ENCODE measurements around the gene HGFAC.

HGFAC gene

DNA sequence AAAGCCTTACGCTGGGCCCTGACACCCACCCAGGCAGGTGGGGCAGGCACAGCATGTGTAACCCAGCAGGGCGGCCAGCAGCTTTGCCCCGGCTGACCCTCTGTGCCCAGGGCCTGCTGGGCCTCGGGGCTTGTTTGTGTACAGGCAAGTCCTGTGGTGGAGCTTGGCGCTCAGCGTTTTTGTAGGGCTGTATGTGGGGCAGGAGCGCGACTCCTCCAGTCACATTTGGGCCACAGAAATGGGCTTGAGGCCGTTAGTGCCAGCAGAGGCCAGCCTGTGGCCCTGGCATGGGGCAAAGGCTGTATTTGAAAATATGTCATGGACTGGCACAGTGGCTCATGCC is 14.7 kb upstream of the HGFAC start:
- DNase-seq: no peak

DNA sequence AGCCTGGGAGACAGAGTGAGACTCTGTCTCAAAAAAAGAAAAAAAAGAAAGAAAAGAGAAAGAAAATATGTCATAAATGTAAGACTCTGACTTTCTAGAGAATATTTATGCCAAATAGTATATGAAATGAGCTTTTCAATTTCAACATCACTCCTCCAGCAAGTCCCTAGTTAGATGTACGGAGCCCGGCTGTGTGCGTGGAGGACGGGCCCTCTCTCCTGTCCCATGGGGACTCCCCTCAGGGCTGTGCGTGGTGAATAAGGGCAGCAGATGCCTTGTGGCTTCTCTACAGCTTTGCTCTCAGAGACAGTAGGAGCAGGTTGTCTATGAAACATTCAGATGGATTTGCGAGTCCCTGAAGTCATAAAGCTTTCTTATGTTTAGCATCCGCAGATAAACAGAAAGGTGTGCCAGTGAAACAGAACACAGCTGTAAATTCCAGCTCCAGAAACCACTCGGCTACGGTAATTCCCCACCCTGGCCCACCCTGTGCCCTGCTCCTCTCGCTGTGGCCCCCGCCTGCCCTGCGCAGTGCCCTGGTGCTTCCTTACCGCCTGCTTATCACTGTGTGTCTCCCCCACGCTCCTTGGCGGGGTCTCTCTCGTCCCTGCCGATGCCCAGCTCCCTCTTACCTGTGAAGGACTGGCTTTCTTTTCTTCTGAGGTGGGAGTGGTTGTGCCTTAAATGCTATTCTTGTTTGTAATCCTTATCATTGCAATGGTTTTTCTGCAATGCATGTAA is 13.9 kb upstream of the HGFAC start:
- no peak for DNase-seq

DNA sequence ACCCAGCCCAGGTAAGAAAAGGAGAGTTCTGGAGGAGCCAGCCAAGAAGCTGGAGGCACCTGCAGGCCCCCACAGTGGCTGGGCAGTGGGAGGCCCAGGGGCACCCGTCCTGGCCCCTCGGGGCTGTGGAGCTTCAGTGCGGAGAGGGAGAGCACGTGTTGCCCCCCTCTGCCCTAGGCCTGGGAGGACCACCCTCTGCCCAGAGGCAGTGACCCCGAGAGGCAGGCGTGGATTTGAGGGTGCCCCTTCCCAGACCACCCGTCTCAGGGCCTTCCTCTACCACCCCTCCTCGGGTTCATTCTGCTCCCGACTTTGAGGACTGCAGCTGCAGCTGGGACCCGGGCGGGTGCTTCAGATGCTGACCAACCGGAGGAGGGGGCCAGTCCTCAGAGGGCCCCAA is 12.1 kb upstream of the HGFAC start:
- DNase-seq: no peak

DNA sequence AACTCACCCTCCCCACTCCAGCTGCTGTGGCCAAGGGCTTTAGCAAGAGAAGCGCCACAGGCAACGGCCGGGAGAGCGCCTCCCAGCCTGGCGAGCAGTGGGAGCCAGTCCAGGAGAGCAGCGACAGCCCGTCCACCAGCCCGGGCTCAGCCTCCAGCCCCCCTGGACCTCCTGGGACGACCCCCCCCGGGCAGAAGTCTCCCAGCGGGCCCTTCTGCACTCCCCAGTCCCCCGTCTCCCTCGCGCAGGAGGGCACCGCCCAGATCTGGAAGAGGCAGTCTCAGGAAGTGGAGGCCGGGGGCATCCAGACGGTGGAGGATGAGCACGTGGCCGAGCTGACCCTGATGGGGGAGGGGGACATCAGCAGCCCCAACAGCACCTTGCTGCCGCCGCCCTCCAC is 11.2 kb upstream of the HGFAC start:
- DNase-seq: no peak

DNA sequence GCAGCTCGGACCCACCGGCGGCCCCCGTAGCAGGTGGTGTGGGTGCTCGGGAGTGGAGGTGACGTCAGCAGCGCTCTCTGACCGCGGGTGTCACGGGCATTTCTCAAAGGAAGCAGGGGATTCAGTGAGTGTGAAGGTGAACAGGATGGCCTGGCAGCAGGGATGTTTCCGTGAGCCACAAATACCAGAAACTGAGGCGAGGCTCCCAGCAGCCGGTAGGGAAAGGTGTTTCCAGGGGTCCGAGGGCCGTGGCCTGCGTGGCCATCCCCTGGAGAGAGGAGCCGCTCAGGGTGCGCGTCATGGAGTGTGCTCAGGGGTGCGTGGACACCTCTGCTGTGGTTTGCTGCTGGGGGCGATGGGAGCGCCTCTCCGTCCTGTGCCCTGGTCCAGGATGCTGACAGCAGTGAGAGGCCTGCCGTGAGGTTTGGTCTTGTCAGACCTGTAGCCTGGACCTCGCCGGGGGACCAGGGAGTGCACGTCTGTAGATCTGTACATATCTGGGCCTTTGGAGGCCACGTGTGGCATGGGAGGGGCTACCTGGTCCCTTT is 10.2 kb upstream of the HGFAC start:
- DNase-seq: no peak

DNA sequence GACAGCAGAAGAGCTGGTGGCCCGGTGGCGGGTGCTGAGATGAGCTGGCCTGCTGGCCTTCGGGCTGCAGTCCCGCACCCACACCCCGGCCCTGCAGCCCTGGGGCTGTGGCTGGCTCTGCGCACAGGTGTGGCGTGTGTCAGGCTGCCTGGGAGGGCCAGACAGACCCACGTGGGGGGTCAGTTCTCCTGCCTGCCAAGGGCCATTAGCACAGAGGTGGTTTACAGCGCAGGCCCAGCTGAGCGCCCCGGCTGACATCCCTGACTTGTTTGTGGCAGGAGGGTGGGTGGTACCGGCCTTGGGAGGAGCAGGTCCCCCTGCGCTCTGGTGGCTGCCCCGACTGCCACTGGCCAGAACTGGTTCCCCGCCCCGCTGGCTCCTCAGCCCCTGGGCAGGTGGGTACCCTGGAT is 9.4 kb upstream of the HGFAC start:
- no peak for DNase-seq

DNA sequence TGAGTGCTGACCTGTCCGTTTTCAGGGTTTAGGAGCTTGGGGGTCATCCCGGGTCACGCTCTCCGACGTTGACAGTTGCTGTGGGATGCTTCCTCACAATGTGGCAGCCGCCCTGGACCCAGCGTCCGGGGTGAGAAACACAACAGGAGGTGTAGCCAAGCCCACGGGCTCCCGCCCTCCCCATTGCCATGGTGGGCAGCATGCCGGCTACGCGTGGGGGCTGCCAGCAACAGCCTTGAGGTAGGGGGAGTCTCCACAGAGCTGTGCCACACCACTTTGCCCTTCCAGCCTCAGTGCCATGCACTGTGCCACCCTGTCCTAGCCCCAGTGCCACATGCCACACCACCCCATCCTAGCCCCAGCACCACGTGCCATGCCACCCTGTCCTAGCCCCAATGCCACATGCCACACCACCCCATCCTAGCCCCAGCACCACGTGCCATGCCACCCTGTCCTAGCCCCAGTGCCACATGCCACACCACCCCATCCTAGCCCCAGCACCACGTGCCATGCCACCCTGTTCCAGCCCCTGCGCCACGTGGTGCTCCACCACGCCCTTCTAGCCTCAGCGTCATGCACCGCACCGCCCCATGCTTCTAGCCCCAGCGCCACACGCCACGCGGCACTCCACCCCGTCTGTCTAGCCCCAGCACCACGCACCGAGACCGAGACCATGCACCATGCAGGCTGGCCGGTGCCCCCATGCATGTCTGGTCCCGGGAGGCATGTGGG is 8.5 kb upstream of the HGFAC start:
- DNase-seq: no peak

DNA sequence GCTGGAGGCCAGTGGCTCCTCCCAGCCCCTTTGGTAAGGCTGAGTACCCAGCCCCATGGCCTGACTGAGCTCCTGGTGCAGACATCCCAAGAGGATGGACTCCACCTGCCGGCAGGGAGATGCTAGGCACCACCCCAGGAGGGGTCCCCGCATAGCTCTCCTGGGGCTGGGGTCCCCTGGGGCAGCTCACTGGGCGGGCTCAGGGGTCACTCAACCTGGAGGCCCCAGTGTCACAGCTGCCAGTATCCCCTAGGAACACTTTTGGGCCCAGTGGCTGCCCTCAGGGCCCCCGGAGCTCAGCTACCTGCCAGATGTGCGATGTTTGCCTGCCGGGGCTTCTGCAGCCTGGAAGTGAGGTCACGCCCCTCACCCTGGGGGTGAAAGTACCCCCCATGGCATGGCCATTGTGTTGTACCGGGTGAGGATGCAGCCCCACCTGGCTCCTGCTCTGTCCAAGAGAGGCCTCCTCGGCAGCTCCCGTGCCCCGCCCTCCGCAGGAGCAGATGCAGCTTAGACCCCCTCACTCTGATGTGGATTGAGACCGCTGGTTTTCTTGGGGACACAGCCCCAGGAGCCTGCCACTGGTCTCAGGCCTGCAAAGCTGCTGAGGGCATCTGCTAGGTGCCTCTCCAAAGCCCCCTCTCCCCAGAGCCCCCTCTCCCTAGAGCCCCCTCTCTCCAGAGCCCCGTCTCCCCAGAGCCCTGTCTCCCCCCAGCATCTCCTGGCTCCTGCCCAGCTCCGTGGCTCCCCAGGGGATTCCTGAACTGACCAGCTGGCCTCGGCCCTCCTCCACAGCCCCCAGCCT is 6.7 kb upstream of the HGFAC start:
- no peak for DNase-seq

DNA sequence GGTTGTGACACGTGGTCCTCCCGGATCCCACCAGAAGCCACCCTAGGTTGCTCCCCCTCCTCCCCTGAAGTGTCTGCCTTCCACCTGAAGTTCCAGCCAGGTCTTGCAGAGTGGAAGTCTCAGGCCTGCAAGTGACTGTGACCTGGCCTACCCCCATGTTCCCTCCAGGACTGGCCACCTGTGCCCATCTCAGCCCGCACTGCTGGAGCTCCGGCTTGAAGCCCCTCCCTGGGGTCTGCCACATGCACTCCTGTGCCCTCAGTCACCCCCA is 6.1 kb upstream of the HGFAC start:
- DNase-seq: no peak

DNA sequence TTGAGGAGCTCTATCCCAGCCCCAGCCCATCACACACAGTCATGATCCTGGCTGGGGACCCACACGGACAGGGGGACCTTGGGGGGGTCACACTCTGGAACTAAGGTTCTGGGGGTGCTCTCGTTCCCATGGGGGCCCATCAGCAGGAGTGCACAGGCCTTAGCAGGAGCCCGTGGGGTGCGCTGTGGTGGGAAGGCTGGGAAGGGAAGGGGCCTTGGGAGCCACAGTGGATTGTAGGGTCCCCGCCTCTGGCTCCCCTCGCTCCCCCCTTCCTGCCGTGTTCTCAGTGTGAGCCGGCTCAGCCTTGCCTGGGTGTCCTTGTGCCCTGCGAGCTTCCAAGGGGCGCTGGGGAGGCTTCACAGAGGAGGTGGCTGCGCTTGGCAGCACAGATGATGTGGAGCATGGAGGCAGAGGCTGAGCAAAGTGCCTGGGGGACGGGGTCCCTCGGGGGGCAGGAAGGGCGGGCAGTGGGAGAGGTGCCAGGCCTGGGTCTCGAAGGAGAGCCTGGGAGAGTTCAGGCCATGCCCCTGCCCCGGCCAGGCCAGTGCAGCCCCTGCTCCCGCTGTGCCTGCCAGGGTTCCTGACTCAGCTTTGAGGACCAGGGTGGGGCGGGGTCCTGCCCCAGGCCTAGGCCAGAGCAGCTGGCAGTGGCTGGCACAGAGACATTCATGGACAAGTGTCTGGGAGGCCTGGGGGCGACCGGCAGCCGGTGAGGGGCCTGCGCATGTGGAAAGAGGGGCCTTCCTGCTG is 5.5 kb upstream of the HGFAC start:
- DNase-seq: no peak

DNA sequence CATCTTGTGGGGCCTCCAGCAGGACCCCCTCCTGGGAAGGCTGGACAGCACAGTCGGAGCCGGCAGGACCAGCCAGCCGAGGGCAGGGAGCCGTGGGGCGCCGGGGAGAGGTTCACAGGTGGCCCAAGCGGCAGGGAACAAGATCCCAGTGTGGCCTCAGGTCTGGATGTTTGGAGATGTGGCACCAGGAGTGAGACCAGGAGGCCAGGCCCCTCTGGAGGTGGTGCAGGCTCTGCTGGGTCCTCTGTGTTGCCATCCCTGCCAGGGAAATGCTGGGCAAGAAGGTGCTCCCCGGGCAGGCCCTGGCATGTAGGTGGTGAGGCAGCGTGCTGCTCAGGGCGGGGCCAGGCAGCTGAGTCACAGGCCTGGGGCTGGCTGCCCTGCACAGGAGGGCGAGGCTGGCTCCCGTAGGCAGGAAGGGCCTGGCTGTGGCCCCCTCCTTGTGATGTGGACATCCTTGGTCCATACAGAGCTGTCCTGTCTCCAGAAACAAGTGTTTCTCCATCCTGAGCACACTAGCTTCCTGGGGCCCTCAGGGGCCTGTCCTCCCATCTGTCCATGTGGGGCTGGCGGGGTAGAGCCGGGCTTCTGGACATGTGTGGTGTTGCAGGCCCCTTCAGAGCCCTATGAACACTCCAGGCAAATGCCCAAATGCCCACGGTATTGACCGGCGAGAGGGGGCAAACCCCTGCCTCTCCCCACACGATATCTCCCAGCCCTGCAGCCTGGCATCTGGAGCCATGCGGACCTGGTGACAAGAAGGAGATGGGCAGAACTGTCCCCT is 4.8 kb upstream of the HGFAC start:
- peak; percentile 33 for DNase-seq

DNA sequence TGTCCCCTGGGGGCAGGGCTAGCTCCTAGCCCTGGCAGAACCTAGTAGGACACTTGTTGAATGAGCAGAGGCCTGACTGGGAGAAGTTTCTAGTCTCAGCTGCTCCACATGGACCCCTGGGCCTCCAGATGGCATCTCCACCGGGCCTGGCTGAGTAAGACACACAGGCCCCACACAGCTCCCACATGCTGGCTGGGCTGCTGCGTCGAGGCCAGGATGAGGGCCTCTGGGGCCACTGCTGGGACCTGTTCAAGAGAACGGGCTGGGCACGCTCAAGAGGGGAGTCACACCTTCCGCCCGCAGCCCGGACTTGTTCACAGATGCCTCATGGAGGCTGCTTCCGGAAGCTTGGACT is 4.2 kb upstream of the HGFAC start:
- no peak for DNase-seq

DNA sequence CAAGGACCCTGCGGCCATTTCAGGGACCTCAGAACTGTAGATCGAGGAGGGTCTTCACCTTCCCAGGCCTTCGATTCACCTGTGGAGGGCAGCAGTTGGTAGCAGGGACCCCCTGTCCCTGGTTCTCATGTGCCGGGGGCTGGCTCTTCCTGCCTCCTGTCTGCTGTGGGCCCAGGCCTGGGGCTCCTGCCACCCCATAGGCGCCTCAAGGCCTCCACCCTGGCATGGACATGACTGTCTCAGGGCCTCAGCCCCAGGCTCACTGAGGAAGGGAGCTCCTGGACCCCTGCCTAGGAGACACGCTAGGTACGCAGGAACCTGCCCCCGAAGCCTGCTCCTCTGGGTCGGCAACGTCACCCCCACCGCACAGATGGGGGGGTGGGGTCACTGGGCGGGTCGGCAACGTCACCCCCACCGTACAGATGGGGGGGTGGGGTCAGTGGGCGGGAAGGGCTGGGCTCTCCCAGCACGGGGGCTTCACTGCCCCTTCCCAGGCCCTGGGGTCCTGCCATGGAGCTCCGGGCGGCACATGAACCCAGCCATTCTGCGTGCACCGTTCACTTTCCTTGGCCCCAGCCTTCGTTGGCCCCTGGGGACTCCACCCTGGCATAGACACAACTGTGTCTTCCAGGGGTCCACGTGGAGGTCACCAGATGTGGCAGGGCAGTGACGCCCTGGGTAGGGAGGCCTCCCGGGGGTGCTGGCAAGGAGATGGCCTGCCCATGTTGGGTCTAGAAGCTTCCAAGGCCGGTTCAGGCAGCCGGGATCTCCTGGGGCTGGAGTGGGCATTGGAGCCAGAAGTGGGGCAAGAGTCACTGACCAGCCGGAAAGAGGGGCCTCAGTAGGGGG is 3.5 kb upstream of the HGFAC start:
- DNase-seq: no peak

DNA sequence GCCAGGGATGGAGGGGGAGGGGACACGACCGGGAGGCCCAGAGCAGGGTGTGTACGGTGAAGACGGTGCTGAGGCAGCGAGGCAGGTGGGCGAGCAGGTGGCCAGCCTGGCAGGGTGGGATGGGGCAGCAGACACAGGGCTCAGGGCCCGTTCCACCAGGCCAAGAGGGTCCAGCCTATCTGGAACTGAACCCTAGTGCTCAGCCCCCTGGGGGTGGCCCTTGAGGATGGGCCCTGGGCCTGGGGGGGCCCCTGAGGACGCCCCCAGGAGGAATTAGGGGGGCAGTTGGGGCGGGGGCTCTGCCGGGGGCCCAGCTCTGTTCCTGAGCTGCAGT is 3.0 kb upstream of the HGFAC start:
- DNase-seq: no peak

DNA sequence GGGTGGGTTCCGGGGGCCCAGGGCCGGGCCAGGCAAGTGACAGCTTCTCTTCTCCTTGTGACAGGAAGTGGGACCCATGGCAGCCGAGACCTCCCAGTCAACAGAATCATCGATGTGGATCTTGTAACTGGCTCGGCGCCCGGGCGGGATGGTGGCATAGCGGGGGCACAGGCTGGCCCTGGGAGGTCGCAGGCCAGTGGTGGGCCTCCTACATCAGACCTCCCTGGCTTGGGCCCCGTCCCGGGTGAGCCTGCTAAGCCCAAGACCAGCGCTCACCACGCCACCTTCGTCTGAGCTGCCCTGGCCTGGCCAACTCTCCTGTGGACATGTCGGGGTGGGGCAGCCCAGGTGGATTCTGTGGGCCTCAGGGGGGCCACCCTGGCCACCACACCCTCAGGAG is 2.4 kb upstream of the HGFAC start:
- DNase-seq: no peak

DNA sequence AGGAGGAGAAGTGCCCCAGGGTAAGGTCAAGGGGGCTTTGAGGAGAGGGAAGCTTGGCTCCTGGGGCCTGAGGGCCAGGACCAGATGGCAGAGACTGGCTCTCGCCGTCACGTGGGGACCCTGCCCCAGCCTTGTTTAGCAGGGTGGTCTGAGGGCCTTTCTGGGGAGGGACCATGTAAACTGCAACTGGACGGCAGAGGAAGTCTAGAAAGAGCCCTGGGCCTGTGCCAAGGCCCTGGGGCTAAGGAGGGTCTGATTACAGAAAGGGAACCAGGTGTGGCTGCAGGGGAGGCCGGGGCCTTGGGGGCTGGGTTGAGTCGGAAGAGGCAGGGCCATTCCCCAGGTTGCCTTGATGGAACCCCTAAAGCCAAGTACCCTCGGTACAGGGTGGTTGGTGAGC is 1.8 kb upstream of the HGFAC start:
- no peak for DNase-seq

DNA sequence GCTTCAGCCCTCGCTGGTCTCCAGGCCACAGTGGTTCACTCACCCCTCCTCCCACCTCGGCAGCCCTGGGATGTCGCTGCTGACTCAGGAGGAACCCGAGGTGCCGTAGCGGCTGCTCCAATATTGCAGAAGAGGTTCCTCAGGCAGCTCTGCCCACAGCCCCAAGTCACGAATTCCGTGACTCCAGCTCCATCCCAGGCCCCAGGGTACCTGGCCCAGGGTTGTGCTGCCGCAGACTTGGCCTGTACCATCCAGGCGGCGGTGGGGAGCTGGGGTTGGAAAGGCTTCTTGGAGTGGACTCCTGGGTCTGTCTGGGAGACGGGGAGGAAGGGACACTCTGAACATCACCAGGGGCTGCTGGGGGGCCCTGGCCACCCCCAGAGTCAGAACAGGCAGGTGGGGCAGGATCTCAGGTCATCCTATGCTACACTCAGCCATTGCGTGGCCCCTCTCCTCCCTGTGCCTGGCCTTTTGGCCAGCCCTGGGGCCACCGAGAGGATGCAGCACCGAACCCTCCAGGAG is 728 bp upstream of the HGFAC start:
- no peak for DNase-seq

DNA sequence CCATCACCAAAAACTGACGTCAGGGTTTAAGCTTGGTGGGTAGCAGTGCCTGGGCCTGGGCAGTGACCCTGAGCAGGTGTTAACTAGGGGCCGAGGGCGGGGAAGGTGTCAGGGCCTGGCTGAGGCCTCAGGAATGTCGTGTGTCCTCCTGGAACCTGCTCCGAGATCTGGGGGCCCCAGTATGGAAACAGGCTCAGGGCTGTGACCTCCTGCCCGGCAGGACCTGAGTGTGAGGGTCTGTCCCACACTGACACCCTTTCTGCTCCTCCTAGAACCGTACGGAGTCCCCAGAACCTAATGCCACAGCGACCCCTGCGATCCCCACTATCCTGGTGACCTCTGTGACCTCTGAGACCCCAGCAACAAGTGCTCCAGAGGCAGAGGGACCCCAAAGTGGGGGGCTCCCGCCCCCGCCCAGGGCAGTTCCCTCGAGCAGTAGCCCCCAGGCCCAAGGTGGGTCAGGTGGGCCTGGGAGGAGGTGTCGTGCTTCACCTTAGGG is 741 bp downstream of the HGFAC start:
- no peak for DNase-seq

DNA sequence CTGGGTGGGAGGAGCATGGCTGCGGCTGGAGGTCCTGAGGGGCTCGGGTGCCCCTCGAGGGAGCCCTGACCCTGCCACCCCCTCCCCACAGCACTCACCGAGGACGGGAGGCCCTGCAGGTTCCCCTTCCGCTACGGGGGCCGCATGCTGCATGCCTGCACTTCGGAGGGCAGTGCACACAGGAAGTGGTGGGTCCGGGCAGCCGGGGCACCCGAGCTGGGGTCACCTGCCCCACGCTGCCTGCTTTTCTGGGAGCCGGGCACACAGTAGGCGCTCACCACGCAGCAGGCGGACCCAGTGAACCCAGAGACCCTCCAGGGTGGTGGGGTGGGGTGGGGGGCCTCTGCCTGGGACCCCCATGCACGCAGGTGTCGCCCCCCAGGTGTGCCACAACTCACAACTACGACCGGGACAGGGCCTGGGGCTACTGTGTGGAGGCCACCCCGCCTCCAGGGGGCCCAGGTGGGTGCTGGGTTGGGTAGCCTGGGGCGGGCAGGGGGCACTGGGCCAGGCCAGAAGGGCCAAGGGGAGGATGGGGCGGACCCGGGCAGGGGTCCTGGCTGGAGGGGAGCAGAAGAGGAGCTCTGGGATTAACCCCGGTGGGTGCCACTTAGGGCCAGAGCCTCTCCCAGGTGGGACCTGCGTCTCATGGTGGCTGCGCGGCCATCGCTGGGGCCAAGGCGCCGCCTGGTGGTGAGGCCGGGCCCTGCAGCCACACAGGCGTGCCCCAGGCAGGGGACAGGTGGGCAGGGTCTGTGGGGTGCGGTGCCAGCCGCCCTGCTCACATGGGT is 1.4 kb downstream of the HGFAC start:
- DNase-seq: peak; percentile 82

DNA sequence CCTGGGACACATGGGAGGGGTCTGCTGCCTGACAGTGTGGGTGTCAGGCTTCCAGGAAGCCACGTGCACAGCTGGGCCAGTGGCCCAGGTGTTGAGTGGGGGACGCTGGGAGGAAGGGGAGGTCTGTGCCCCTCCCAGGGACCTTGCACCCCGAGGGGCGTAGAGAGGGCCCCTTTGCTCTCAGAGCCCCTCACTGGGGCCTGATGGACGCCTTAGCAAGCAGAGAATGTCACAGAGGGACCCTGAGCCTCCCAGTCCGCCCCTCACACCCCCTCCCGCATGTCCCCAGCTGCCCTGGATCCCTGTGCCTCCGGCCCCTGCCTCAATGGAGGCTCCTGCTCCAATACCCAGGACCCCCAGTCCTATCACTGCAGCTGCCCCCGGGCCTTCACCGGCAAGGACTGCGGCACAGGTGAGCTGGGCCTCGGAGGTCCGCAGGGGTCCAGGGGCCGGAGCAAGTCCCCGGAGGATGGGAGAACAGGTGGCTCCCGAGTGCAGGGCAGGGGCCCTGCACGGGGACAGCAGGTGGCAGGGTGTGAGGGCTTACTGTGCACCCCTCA is 2.1 kb downstream of the HGFAC start:
- DNase-seq: no peak

All from stimulated activated CD8-positive, alpha-beta memory T cell treated with anti-CD3 and anti-CD28 coated beads, Interleukin-4, amount 100 ng/mL, for 48 hours (primary cell).